H1 (cell line): ENCODE data around the gene AGBL1. TPM values are rescaled to one million over a fixed set of nuclear protein-coding genes. Genes with fewer than 3 reads are reported as not detected.

Experiments
- CTCF ChIA-PET: fragments of 300-600 bp; sonication (Branson Sonifier 250); formaldehyde crosslinking; loops from one replicate; lab custom pipeline; 2021; ENCODE audit not compliant: partially characterized antibody; lab: Charles Lee
- POLR2A ChIA-PET: fragments of 300-600 bp; sonication (Branson Sonifier 250); formaldehyde crosslinking; loops from one replicate; lab custom pipeline; 2021; ENCODE audit warnings: inconsistent platforms; ENCODE audit not compliant: partially characterized antibody; lab: Charles Lee
- DNase-seq, 2 experiments: peaks; one replicate each; pipeline versions ENCODE4 v3.0.0 to v3.0.0-alpha.2; 2010 to 2022; ENCODE audit warnings: low spot score in 2 of 2, low read depth in 1 of 2, mixed read lengths in 1 of 2
- FAIRE-seq: peaks from 2 replicates; lab custom pipeline; 2011; peaks lifted over from hg19 to GRCh38; lab: Jason Lieb, UNC
- H2AFZ ChIP-seq: 2 replicates; pipeline ENCODE4 v1.8.1; 2012; ENCODE audit warnings: low read length, inconsistent platforms
- H2AK5ac ChIP-seq: 2 replicates; pipeline ENCODE4 v1.6.1; 2013; ENCODE audit warnings: low read depth, low read length
- H2BK120ac ChIP-seq: replicated peaks from 2 replicates; pipeline ENCODE3; 2013; ENCODE audit warnings: low read depth, low read length, inconsistent platforms
- H2BK12ac ChIP-seq: 2 replicates; pipeline ENCODE4 v1.6.1; 2013; ENCODE audit warnings: low read depth, low read length
- H2BK15ac ChIP-seq: 2 replicates; pipeline ENCODE4 v1.6.1; 2013; ENCODE audit warnings: low read length
- H2BK20ac ChIP-seq: 2 replicates; pipeline ENCODE4 v1.6.1; 2013; ENCODE audit warnings: low read length
- H2BK5ac ChIP-seq: 2 replicates; pipeline ENCODE4 v1.6.1; 2013; ENCODE audit warnings: low read depth, low read length
- H3K14ac ChIP-seq: 2 replicates; pipeline ENCODE4 v1.6.1; 2013; ENCODE audit warnings: inconsistent platforms; ENCODE audit not compliant: insufficient read length
- H3K18ac ChIP-seq: 2 replicates; pipeline ENCODE4 v1.6.1; 2013; ENCODE audit warnings: low read length; ENCODE audit errors: extremely low read depth
- H3K23ac ChIP-seq: 2 replicates; pipeline ENCODE4 v1.6.1; 2013; ENCODE audit warnings: inconsistent platforms; ENCODE audit not compliant: insufficient read length
- H3K23me2 ChIP-seq: 2 replicates; pipeline ENCODE4 v1.6.1; 2013; ENCODE audit warnings: low read depth, low read length
- H3K27ac ChIP-seq: 2 replicates; pipeline ENCODE4 v1.6.1; 2011; ENCODE audit warnings: low read depth, low read length, inconsistent platforms
- H3K27me3 ChIP-seq, 4 experiments: replicated peaks in 1 of 4; 1 replicate in 1 of 4; 2 replicates in 3 of 4; pipeline versions ENCODE4 v1.6.1 to v1.8.1; 2011 to 2013; ENCODE audit warnings: low read length in 3 of 4, mild to moderate bottlenecking in 3 of 4, inconsistent platforms in 2 of 4, mixed read lengths in 2 of 4, moderate library complexity in 1 of 4; ENCODE audit not compliant: control insufficient read depth in 3 of 4, insufficient read depth in 3 of 4; ENCODE audit errors: extremely low read depth in 1 of 4
- H3K36me3 ChIP-seq, 4 experiments: 2 replicates each; pipeline versions ENCODE4 v1.6.1 to v1.8.1; 2011 to 2013; ENCODE audit warnings: mild to moderate bottlenecking in 4 of 4, low read length in 3 of 4, moderate library complexity in 2 of 4, control low read depth in 1 of 4, inconsistent platforms in 1 of 4; ENCODE audit not compliant: insufficient read depth in 4 of 4, control insufficient read depth in 2 of 4
- H3K4ac ChIP-seq: replicated peaks from 2 replicates; pipeline ENCODE3; 2013; ENCODE audit warnings: low read length, low read depth, mixed read lengths, inconsistent platforms; ENCODE audit not compliant: insufficient read length
- H3K4me1 ChIP-seq, 4 experiments: replicated peaks in 1 of 4; 1 replicate in 1 of 4; 2 replicates in 3 of 4; pipeline versions ENCODE4 v1.6.1 to v1.8.1; 2011 to 2013; ENCODE audit warnings: low read length in 3 of 4, inconsistent platforms in 2 of 4, mixed read lengths in 1 of 4; ENCODE audit not compliant: insufficient read depth in 4 of 4, control insufficient read depth in 3 of 4
- H3K4me2 ChIP-seq, 2 experiments: 2 replicates each; pipeline versions ENCODE4 v1.6.1 to v1.8.1; 2011 to 2013; ENCODE audit warnings: low read depth in 2 of 2, low read length in 2 of 2, control low read depth in 1 of 2, inconsistent platforms in 1 of 2, mild to moderate bottlenecking in 1 of 2; ENCODE audit not compliant: insufficient read depth in 1 of 2
- H3K4me3 ChIP-seq, 4 experiments: fragments of 200-600, 300-600 bp in 1 of 4; sonication (generic), shearing (Covaris generic), sonication (Bioruptor Twin) in 1 of 4; 2 replicates each; pipeline versions ENCODE4 v1.5.1 to v1.8.1; 2011 to 2016; ENCODE audit warnings: low read length in 4 of 4, low read depth in 3 of 4, control low read depth in 2 of 4, inconsistent platforms in 2 of 4, mild to moderate bottlenecking in 2 of 4, mixed read lengths in 1 of 4, moderate library complexity in 1 of 4; ENCODE audit not compliant: insufficient read depth in 2 of 4; ENCODE audit errors: extremely low read depth in 1 of 4
- H3K56ac ChIP-seq: replicated peaks from 2 replicates; pipeline ENCODE3; 2013; ENCODE audit warnings: low read depth, mild to moderate bottlenecking, mixed read lengths, low read length, inconsistent platforms; ENCODE audit not compliant: insufficient read length
- H3K79me1 ChIP-seq: 2 replicates; pipeline ENCODE4 v1.6.1; 2013; ENCODE audit warnings: low read depth, low read length, control low read depth
- H3K79me2 ChIP-seq, 2 experiments: 2 replicates each; pipeline versions ENCODE4 v1.6.1 to v1.8.1; 2012 to 2013; ENCODE audit warnings: low read length in 2 of 2, mild to moderate bottlenecking in 2 of 2, inconsistent platforms in 1 of 2; ENCODE audit not compliant: insufficient read depth in 2 of 2, control insufficient read depth in 1 of 2
- H3K9ac ChIP-seq, 4 experiments: replicated peaks in 1 of 4; 1 replicate in 1 of 4; 2 replicates in 3 of 4; pipeline versions ENCODE4 v1.6.1 to v1.8.1; 2011 to 2013; ENCODE audit warnings: low read depth in 3 of 4, low read length in 3 of 4, control low read depth in 2 of 4, mild to moderate bottlenecking in 2 of 4, moderate library complexity in 2 of 4, inconsistent platforms in 1 of 4; ENCODE audit errors: extremely low read depth in 1 of 4
- H3K9me3 ChIP-seq, 2 experiments: 2 replicates each; pipeline versions ENCODE4 v1.6.1 to v1.8.1; 2012 to 2013; ENCODE audit warnings: mild to moderate bottlenecking in 2 of 2, moderate library complexity in 2 of 2, control low read depth in 1 of 2, inconsistent platforms in 1 of 2, low read depth in 1 of 2, low read length in 1 of 2, mixed read lengths in 1 of 2; ENCODE audit not compliant: insufficient read depth in 2 of 2
- H4K20me1 ChIP-seq, 2 experiments: replicated peaks in 1 of 2; 2 replicates each; pipeline versions ENCODE3 to v1.8.1; 2011 to 2013; ENCODE audit warnings: inconsistent platforms in 2 of 2, low read length in 2 of 2, mild to moderate bottlenecking in 1 of 2; ENCODE audit not compliant: insufficient read depth in 2 of 2, control insufficient read depth in 1 of 2
- H4K5ac ChIP-seq: 2 replicates; pipeline ENCODE4 v1.6.1; 2013; ENCODE audit warnings: low read length, low read depth, mixed read lengths, inconsistent platforms; ENCODE audit not compliant: insufficient read length
- H4K8ac ChIP-seq: 2 replicates; pipeline ENCODE4 v1.8.0; 2013; ENCODE audit warnings: mild to moderate bottlenecking, moderate library complexity, low read length, inconsistent platforms; ENCODE audit not compliant: insufficient read depth; ENCODE audit errors: extremely low read depth
- H4K91ac ChIP-seq: replicated peaks from 2 replicates; pipeline ENCODE3; 2013; ENCODE audit warnings: low read length, mixed read lengths, inconsistent platforms; ENCODE audit not compliant: insufficient read length
- CREB1 ChIP-seq: IDR thresholded peaks from 2 replicates; pipeline ENCODE4 v1.6.1; 2012; ENCODE audit warnings: inconsistent platforms
- WGBS, 2 experiments: shearing (Covaris generic) in 1 of 2; methylation state at CpG; one replicate each; pipeline versions ENCODE4 v1.1.6 to v1.1.7; 2013 to 2015; ENCODE audit warnings: low lambda C conversion rate in 2 of 2, mixed read lengths in 2 of 2, inconsistent platforms in 1 of 2, low coverage in 1 of 2, missing lambda C conversion rate in 1 of 2; ENCODE audit not compliant: insufficient replicate concordance in 2 of 2, insufficient coverage in 1 of 2, insufficient read length in 1 of 2; ENCODE audit errors: extremely low coverage in 1 of 2, missing lambda C conversion rate in 1 of 2; 5-methylcytosine and 5-hydroxymethylcytosine counted together
- polyA plus RNA-seq, 7 experiments: library from polyadenylated mRNA; depleted of rRNA in 3 of 7; stranded (reverse) in 5 of 7; unstranded in 2 of 7; fragments of >200 nt in 5 of 7; fragments of 200-250 nt in 2 of 7; gene quantifications; 1 replicate in 5 of 7; 2 replicates in 1 of 7; 4 replicates in 1 of 7; pipeline versions ENCODE4 v1.2.1 to v1.2.3, GENCODE V29; 2011 to 2013; ENCODE audit warnings: missing spikeins in 2 of 7, mixed read lengths in 2 of 7
- total RNA-seq: library from RNA; stranded (reverse); fragmentation: NEBNext Ultra II Directional; extraction: Animal tissue kit (Norgen Biotek cat#: 25700); gene quantifications from 2 replicates; pipeline ENCODE4 v1.2.1, GENCODE V29; 2021

Gene AGBL1
- total and polyA plus RNA-seq, 2 of the 8 experiments (the other 6 are each of a cell fraction or from before 2014, with no cell fraction given): not detected

DNA sequence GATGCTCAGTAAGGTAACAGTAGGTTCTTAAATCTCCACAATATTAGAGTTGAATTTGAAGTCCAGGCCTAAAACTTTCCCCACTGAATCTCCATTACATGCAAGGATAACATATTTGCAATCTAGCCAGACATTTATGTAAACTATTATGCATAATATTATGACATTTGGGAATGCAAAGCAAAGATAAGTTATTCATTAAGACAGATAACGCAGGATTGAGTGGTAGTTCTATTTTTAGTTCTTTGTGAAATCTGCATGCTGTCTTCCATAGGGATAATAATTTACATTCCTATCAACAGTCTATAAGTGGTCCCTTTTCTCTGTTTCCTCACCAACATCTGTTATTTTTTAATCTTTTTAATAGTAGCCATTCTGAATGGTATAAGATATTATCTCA lies 333.5 kb downstream of the AGBL1 start:
- POLR2A ChIA-PET: no interaction called here
- H4K8ac ChIP-seq: no peak overlapping the region
- no peak for TF ChIP-seq CREB1
- TF ChIP-seq, all 59 proteins: peak for 0
- no peak overlapping the region for H3K23ac ChIP-seq
- no peaks in the 10 kb centered on the region for H3K79me1 ChIP-seq
- no peak overlapping the region for H3K4ac ChIP-seq
- no peak overlapping the region for H2BK12ac ChIP-seq
- H4K91ac ChIP-seq: no peak overlapping the region
- H3K9ac ChIP-seq: no peak overlapping the region
- no peak overlapping the region for H4K5ac ChIP-seq
- no peak overlapping the region for H3K18ac ChIP-seq
- no peak overlapping the region for H2BK20ac ChIP-seq
- no peak overlapping the region for H2BK15ac ChIP-seq
- peaks cover 0 to 1% (median 0%) of the 10 kb centered on the region in 4 experiments; a peak in 1 of 7 replicates for H3K27me3 ChIP-seq
- H4K20me1 ChIP-seq: no peaks in the 10 kb centered on the region
- CTCF ChIA-PET: no interaction called here
- H2AFZ ChIP-seq: no peak overlapping the region
- no peaks in the 10 kb centered on the region for H3K9me3 ChIP-seq
- no peak overlapping the region for H3K4me2 ChIP-seq
- no peaks in the 10 kb centered on the region for H3K4me1 ChIP-seq
- FAIRE-seq: no peak
- H3K79me2 ChIP-seq: no peaks in the 10 kb centered on the region
- H2AK5ac ChIP-seq: no peak overlapping the region
- no peak overlapping the region for H2BK120ac ChIP-seq
- H3K27ac ChIP-seq: no peak overlapping the region
- no peaks in the 10 kb centered on the region; a peak in 1 of 8 replicates for H3K36me3 ChIP-seq
- H3K23me2 ChIP-seq: no peaks in the 10 kb centered on the region
- 84% methylated on average over 1 of the region's 1 CpG; no CpG with 5 or more reads in 1 of the 2 experiments for WGBS, 2 experiments
- no peak overlapping the region for H2BK5ac ChIP-seq
- no peak overlapping the region for H3K14ac ChIP-seq
- no peak overlapping the region for H3K56ac ChIP-seq
- no peak overlapping the region for H3K4me3 ChIP-seq
- no peak for DNase-seq
